ENCODE data around the gene ASB6.
"Not testable (repeated sequence)": the region's sequence is repeated elsewhere in the genome, so short reads cannot be mapped to it uniquely, and the experiment has no call there.

The ASB6 gene

DNA sequence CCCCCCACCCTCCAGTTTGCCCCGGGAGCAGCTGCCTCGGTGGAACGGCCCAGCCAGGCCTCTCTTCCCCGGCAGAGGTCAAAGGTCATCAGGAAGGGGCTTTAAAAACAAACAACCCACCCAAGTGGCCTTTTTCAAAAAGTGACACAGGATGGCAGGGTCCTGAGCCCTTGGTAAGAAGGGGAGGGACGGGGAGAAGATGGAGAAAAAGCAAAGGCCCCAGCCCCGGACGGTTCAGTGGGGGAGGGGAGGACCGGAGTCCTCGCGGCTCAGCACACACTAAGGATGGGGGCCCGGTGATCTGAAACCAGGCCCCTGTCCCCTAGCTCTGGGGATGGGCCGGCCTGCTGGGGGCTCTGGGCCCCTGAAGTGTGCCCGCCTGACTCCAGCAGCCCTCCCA, 24.6 kb upstream of the ASB6 start:
- DNase-seq: no peak

- DNase-seq: no peak
Measured at GRCh38 chr9:129665814-129666520, 24.0 kb upstream of the ASB6 start.

GRCh38 chr9:129665389-129665775, 23.4 kb upstream of the ASB6 start, which contains the start of gene PRRX2:
Gene PRRX2, plus strand, starts transcription at chr9:129665647. Its CDS starts 221 bp downstream, at chr9:129665868.
- DNase-seq: peak in 1 of 2 experiments; percentile 19

DNA sequence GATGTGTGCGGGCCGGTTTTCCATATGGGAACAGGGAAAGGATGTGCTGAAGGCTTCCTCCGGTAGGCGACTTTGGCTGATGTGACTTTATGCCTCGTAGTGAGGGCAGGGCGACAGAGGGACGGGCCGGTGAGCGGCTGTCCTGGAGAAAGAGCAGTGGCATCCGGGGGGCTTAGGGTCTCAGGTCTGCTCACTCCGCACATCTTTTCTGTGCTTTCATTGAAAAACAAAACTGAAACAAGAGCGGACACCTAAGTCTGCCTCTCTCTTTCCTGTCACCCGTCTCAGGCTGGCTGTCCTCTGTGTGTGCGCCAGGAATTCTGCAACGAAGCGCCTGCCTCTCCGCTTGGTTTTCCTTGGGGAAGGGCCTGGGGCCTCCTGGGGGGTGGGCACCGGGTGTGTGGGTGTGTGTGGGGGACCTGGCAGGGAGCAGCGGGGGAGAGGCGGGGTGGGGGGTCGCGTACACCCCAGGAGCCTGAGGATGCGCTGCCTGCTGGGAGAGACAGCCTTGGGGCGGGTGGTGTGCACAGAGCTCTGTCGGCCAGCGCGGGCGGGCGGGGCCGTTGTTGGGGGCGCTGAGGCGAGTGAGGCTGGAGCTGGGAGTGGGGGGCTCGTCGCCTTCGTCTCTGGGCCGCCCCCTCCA, 22.9 kb upstream of the ASB6 start:
- no peak for DNase-seq

DNA sequence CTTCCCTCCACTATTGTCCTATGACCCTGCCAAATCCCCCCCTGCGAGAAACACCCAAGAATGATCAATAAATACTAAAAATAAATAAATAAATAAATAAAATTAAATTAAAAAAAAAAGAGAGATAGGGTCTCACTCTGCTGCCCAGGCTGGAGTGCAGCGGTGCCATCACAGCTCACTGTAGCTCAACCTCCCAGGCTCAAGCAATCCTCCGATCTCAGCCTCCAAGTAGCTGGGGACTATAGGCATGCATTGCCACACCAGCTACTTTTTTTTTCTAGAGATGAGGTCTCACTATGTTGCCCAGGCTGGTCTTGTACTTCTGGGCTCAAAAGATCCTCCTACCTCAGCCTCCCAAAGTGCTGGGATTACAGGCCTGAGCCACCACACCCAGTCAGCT, 20.3 kb upstream of the ASB6 start:
- DNase-seq: not testable (repeated sequence)

DNA sequence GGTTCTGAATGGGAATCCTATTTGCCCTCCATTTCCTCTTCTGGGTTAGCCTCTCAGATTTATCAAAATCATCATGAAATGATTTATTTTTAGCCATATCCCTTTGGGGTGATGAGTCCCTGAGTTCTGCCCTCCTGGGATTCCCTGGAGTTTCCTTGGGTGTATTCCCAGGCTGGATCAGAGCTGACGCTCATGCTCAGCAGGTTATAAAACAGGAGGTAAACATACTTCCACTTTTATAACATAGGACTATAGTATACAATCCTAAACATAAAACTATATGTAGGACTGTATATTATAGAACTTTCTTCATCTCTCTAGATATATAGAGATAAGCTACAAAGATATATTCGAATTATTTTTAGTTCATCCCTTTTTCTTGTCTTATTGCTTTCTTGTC, 19.1 kb upstream of the ASB6 start:
- no peak for DNase-seq

DNA sequence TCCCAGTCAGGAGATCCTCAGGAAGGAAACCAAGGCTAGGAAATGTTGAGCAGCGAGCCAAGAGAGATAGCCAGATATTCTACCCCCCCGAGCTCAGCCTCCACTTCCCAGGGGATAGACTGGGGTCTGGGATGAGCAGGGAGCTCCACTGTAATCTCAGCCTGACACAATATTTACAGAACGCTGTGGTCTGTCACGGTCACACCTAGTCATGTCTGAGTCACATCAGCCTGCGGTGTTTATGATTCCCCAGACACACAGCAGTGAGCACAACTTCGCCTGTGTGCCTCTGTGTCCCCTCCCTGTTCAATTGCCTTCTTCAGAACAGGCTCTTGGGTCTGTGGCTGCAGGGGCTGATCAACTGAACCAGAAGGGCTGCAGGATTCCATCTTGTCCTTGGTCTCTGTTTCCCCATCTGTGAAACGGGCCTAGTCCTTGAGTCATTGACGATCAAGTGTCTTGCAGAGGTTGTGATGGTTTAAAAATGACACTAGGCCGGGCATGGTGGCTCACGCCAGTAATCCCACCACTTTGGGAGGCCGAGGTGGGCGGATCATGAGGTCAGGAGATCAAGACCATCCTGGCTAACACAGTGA, 14.9 kb upstream of the ASB6 start:
- no peak for DNase-seq

DNA sequence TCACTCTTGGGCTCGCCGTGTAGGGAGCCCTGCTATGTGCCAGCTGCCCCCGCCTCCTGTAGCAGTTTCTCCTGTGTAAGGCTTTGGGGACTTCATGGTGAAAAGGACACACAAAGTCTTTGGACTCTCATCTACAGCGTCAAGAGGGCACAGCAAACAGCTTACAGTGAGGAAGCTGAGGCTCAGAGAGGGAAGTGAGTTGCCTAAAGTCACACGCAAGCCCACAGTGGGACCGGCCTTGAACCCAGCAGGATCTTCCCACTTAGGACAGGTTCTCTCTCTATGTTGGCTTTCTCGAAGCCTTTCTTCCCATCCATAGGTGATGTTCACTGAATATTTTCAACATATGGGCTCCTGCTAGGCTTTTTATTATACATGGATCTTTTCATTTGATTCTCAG, 13.7 kb upstream of the ASB6 start:
- no peak for DNase-seq

- no peak for DNase-seq
Measured at GRCh38 chr9:129655154-129655553, 13.2 kb upstream of the ASB6 start.

GRCh38 chr9:129654554-129655040, 12.6 kb upstream of the ASB6 start:
- no peak for DNase-seq

DNA sequence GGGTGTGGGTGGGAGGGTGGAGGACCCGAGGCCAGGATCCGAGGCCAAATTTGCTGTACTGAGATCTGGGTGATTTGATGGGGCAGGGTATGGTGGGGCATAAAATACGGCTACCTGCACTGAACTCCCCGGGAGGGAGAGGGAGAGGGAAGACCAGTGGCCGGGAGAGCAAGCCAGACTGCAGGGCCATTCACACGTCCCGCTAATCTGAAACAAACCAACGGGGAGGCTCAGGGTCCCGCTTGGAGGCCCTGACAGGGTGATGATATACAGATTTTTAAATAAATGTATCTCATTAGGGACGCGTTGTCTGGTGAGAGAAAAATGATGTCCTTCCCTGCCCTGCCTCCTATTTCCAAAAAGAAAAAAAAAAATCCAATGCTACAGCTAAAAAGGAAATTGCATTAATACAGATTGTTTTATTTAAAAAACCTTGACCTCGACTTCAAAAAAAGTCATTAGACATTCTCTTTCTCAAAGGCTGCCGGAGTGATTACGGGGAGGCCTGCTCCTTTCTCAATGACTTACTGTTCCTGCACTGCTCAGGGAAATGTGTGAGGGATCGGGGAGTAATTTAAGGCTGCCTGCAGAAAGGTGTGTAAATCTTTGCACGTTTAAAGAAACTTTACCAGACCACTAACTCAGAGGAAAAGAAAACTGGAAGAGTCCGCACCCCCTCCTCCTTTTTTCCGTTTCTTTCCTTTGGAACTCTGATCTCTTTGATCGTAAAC, 12.0 kb upstream of the ASB6 start:
- DNase-seq: no peak

DNA sequence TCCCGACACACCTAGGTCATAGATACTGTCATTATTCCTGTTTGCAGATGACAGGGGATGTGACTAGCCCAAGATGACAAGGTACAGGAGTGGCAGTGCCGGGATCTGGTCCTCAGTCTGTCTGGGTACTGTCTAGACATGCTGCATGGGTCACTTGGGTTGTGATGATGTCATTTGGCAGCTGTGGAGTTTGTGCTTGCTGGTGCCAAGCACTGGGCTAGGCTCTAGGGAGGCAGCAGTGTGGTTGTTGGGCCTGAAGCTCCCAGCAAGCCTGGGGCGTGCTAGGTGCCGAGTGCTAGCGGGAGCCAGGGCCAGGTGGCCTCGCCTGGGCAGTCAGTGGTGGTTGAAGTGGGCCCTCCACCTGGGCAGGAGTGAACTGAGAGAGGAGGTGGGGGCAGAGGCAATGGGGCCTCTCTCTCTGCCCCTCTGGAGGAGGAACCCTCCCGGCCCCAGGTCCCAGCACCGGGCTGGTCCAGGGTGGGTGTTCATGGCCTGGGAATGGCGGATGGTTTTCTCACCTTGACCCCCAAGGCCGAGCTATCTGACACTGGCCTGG, 8.8 kb upstream of the ASB6 start:
- no peak for DNase-seq

DNA sequence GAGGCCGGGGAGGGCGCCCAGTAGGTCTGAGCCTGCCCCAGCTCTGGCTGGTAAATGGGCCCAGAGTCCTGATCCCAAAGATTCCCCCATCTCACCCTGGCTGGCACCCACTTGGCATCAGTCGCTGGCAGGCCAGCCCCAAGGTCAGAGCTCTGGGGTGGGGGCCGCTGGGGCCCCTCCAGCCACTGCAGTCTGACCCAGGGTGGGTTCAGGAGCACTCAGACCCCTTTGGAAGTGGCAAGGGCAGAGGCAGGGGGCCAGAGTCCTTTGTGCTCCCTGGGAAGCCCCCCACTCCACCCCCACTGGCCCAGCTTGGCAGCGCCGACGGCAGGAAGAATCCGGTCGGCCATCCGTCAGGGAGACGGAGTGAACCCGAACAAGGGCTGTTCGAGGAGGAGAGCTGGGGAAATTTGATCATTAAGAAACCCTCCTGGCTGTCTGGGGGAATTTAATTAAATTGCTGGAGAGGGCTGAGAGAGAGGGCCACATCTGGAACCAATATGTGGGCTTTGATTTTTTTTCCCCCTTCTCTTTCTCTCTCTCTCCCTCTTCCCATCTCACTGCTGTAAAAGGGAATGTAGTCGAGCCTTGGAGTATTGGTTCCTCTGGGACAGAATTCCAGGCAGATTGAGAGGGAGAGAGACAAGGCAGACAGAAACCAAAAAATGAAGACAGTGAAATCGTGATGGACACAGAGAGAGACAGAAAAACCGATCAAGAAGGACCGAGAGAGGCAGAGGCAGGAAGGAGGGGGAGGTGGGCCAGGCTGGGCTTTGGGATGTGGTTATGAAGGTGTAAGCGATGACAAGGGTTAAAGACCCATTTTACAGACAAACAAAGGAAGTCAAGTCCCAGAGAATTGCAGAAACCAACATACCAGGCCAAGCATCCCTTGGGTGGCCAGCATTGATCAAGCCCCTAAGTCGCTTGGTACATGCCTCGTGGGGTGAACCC, 8.1 kb upstream of the ASB6 start:
- no peak for DNase-seq

- no peak for DNase-seq
Measured at GRCh38 chr9:129648764-129649115, 6.8 kb upstream of the ASB6 start.

- DNase-seq: no peak
Measured at GRCh38 chr9:129648092-129648763, 6.3 kb upstream of the ASB6 start.

DNA sequence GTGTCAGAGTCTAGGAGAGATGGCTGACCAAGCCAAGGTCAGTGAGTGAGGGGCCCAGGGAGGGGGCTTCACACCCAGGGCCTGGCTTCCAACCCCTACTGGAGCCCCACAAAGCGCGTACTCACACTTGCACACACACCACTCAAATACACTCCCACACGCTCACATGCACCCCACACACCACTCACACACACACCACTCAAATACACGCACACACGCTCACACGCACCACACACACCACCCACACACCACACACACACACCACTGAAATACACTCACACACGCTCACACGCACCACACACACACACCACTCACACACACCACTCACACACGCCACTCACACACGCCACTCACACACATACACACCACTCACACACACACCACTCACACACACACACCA, 5.7 kb upstream of the ASB6 start:
- no peak for DNase-seq

DNA sequence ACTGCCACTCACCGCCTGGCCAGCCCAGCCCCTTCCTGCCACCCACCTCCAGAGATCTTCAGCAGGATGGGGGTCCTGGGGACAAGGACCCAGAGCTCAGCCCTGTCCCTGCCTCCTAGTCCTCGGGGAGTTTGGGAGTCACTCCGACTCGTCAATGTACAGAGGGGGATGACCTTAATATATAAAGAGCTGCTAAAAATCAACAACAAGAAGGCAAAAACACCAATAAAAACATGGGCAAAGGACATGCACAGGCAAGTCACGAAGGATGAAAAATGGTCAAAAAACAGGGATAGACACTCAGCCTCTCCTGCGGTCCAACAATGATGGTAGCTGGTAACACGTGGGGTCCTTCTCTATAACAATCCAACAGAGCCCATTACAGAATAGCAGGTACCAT, 4.7 kb upstream of the ASB6 start:
- no peak for DNase-seq

GRCh38 chr9:129646252-129646651, 4.3 kb upstream of the ASB6 start:
- DNase-seq: no peak

- DNase-seq: no peak
Measured at GRCh38 chr9:129644902-129645301, 3.0 kb upstream of the ASB6 start.

GRCh38 chr9:129644365-129644764, 2.4 kb upstream of the ASB6 start:
- no peak for DNase-seq

GRCh38 chr9:129643706-129644105, 1.8 kb upstream of the ASB6 start:
- no peak for DNase-seq
